HG03457 (cell line): ENCODE data around the gene ECSIT.
"Not testable (repeated sequence)": the region's sequence is repeated elsewhere in the genome, so short reads cannot be mapped to it uniquely, and the experiment has no call there.

Source experiments
- ATAC-seq: cut with Tn5 transposase; IDR thresholded peaks from one replicate; pipeline ENCODE4 v1.9.1; 2021; ENCODE audit warnings: moderate number of reproducible peaks; ENCODE audit not compliant: unreplicated experiment

Gene ECSIT, protein sequence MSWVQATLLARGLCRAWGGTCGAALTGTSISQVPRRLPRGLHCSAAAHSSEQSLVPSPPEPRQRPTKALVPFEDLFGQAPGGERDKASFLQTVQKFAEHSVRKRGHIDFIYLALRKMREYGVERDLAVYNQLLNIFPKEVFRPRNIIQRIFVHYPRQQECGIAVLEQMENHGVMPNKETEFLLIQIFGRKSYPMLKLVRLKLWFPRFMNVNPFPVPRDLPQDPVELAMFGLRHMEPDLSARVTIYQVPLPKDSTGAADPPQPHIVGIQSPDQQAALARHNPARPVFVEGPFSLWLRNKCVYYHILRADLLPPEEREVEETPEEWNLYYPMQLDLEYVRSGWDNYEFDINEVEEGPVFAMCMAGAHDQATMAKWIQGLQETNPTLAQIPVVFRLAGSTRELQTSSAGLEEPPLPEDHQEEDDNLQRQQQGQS

DNA sequence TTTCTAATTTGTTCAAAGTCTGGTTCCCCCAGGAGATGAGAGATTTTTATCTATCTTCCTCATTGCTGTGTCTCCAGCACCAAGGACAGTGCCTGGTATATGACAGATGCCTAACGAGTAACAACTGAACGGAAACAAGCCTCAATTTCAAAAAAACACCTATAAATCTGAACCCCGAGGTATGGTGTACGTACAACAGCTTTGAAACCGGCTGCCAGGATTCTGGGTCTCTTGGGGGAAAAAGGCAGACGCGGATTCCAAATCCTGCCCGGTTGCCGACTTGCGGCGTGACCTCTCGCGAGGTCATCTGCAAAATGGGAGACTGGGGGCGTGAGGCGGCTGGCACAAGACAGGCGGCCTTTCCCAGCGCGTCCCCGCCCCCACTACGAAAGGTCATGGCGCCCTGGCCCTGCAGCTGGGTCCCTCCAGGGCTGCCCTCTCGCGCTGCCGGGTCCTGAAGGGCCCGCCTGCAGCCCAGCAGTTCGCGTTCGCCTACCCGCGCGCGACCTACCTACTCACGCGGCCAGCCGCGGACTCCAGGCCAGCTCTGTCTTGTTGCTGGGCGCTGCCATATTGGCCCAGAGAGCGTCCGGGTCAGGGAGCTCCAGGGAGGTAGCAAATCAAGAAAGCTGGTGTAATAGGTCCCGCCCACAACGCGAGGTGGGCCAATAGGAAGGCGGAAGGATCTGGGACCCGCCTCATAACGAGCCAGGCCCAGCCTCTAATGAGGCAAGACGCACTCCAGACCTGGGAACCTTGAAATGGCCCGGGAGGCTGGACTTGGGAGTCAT, at the start of gene ECSIT:
Gene ECSIT, minus strand, starts transcription at position 584 of the 791 bp plus-strand sequence. CDS start 9,964 bp downstream, outside the sequence.
- ATAC-seq = peak; percentile 83

DNA sequence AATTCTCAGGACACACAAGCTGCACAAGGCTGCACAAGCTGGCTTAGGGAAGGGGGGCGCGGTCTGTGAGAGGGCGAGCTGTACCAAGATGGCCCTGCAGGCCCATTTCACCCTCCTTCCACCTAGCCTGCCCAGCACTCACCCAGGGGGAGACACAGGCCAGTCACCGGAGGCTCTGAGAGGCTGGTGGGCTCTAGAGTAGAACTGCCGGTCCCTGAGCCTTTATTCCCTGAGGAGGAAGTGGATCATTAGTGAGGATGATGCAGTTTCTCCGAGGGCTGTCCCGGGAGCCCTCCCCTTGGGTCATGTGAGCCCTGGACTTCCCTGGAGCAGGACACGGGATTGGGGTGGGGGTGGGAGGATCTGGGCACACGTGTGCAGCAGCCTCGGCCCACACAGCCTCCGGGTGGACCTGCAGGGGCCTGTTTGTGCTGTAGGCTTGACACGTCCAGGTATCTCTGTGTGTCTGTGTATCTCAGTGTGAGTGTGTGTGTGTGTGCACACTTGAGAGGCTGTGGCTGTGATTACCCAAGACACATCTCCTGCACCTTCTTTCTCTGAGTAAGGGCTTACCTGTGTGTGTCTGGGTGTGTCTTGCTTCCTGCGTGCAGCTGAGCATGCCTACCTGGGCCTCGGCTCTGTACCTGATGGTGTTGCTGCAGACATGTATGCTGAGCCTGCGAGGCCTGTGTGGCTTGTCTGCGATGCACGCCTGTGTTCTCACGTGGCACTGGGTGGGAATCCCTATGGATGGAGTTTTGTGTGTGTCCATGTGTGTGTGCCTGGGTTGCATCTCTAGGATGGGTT, 48.7 kb upstream of the ECSIT start, which contains the start of gene ACP5:
Gene ACP5, minus strand, starts transcription at position 195 of the 807 bp plus-strand sequence. CDS start 328 bp downstream, outside the sequence.
- no peak for ATAC-seq

DNA sequence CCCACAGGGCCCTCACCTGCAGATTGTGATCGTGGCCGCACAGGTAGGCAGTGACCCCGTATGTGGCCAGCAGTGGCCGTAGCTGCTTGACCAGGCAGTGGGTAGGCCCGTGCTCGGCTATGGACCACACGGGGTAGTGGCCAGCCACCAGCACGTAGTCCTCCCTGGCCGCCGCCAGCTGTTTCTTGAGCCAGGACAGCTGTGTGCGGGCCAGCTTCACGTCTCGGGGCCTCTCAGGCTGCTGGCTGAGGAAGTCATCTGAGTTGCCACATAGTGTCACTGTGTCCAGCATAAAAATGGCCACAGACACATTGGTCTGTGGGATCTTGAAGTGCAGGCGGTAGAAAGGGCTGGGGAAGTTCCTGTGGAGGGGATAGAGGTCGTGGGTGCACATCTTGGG, 47.3 kb upstream of the ECSIT start:
- ATAC-seq = no peak

DNA sequence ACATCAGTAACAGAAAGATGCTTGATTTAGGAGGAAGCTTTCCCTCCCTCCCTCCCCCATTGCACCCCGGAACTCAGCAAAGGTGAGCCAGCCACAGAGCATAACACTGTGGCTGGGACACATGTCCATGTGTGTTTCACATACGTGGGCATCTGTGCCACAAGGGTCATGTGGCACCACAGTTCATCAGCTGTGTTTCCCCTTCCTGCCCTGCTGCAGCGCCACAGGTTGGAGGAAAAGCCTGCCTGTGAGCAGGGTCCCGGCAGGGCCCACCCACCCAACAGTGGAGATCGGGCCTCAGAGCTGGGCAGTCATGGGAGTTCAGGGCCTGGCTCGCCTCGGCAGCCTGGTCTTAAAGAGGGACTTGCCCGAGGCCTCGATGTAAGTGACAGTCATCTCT, 45.8 kb upstream of the ECSIT start:
- no peak for ATAC-seq

DNA sequence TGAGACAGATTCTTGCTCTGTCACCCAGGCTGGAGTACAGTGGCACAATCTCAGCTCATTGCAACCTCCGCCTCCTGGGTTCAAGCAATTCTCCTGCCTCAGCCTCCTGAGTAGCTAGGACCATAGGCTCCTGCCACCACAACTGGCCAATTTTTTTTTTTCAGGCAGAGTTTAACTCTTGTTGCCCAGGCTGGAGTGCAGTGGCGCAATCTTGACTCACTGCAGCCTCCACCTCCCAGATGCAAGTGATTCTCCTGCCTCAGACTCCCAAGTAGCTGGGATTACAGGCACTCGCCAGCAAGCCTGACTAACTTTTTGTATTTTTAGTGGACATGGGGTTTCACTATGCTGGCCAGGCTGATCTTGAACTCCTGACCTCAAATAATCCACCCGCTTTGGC, 44.8 kb upstream of the ECSIT start:
- ATAC-seq = not testable (repeated sequence)

DNA sequence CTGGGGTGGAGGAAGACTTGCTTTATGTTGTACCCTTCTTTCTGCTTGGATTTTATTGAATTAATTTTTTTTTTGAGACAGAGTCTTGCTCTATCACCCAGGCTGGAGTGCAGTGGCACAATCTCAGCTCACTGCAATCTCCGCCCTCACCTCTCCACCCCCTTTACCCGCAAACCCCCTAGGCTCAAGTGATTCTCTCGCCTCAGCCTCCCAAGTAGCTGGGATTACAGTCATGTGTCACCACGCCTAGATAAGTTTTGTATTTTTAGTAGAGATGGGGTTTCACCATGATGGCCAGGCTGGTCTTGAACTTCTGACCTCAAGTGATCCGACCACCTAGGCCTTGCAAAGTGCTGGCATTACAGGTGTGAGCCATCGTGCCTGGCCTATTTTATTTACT, 44.4 kb upstream of the ECSIT start:
- ATAC-seq = not testable (repeated sequence)

DNA sequence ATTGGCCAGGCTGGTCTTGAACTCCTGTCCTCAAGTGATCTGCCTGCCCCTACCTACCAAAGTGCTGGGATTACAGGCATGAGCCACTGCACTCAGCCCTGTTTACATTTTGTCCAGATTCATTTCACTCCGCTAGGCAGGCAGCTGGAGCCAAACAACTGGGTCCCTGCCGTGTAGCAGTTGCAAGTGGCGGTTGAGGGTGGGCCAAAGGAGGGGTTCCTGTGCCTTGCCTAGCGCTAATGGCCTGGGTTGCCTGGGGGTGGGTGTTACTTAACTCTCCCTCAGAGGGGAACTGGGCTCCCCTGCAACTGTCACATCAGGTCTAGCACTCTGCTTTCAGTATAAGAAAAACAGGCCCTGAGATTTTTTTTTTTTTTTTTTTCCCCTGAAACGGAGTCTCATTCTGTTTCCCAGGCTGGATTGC, 41.1 kb upstream of the ECSIT start:
- no peak for ATAC-seq

DNA sequence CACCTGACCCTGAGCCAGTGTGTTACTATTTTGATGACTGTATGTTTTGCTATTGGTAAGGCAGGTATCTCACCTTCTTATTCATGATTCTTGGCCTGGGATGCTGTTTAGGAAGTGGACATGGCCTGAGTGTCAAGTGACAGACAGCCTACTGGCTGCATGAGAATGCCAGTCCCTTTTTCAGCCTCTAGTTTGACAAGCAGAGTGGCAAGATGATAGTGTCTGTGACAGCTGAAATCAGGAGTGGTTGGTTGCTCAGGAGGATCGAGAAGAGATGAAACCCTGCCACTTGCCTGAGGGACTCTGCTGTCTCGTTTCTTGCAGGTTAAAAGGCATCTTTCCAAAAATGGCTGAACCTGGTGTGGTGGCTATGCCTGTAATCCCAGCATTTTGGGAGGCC, 37.2 kb upstream of the ECSIT start:
- ATAC-seq = no peak

DNA sequence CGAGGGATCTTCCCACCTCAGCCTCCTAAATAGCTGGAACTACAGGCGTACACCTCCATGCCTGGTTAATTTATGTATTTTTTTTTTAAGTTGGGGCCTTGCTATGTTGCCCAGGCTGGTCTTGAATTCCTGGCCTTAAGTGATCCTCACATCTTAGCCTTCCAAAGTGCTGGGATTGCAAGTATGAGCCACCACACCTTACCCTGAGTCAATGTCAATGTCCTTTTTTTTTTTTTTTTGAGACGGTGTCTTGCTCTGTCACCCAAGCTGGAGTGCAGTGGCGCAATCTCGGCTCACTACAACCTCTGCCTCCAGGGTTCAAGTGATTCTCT, 36.7 kb upstream of the ECSIT start:
- not testable (repeated sequence) for ATAC-seq

DNA sequence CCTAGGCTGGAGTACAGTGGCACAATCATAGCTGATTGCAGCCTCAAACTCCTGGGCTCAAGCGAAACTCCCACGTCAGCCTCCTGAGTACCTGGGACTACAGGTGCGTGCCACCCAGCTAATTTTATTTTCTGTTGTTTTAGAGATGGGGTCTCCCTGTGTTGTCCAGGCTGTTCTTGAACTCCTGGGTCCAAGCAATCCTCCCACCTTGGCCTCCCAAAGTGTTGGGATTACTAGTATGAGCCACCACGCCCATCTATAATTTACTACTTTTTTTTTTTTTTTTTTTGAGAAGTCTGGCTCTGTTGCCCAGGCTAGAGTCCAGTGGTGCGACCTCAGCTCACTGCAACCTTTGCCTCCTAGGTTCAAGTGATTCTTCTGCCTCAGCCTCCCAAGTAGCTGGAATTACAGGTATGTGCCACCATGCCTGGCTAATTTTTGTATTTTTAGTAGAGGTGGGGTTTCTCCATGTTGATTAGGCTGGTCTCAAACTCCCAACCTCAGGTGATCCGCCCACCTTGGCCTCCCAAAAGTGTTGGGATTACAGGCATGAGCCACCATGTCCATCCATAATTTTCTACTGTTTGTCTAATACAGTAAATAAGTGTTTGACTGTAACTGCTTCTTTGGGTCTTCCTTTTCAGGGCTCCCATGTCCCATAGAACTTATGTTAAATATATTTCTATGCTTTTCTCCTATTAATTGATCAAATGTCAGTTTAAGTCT, 35.3 kb upstream of the ECSIT start:
- not testable (repeated sequence) for ATAC-seq

DNA sequence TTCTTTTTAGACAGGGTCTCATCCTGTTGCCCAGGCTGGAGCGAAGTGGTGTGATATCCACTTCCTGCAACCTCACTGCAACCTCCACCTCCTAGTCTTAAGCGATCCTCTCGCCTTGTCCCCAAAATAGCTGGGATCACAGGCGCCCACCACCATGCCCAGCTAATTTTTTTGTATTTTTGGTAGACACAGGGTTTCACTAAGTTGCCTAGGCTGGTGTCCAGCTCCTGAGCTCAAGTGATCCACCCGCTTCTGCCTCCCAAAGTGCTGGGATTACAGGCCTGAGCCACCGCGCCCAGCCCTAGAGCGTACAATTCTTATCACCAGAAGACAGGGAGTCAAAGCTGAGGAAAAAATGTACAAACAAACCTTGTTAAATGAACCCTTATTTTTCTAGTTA, 34.6 kb upstream of the ECSIT start:
- ATAC-seq = no peak

DNA sequence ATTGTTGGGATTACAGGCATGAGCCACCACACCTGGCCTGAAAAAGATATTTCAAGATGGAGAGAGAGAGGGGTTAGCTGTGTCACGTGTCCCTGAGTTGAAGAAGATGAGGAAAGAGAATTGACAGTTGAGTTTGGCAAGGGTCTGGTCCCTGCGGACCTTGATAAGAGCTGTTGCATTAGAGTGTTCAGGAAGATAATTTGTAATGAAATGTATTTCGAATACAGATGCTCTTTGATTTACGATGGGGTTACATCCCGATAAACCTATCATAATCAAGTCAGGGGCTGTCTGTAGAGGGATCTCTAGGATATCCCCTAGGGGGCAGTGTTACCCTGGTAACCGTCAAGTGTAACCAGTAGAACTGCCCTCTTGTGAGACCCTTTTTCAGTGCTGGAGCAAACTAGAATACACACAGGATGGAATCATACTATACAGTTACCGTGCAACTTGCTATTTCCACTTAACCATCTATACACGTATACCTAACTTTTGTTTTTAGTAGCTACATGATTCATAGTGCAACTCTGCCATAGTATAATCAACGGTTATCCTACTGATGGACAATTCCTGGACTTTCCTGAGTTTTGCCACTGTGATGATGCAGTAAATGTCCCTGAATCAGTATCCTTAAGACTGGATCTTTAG, 31.6 kb upstream of the ECSIT start:
- no peak for ATAC-seq

DNA sequence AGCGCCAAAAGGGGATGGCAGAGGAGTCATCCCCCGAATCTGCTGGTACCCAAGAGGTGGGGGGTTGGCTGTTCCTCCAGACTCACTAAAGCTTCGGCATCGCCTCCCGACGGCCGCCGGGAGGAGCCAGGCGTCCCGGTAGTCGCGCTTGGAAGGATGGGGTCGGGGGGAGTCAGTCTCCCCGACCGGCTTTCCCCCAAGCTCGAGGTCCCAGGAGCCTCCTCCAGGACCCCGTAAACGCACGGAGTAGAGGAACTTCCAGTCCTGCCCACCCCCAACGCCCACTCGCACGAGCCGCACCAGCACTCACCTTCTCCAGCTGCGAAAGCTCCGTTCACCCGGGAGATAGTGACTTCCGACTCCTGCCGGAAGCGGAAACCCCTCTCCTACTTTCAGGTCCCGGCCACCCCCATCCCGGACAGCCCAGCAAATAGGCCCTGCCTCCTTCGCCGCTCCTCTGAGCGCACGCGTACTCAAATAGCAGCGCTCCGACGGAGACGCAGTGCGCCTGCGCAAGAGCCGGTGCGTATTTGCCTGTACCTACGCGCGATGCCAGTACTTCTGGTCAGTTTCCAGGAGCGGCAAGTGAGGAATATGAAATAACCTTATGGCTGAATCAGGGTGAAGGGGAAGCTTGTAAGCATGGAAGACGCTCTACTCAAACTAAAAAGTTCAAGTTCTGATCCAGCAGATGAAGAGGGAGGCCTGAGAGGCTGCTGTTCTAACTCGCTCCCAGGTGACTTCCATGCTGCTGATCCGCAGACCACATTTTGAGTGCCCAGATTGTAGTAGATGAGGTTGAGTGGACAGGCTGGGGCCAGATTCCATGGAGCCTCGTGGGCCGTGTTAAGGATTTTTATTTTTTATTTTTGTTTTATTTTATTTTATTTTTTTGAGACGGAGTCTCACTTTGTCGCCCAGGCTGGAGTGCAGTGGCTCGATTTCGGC, 30.2 kb upstream of the ECSIT start, which contains the start of gene ELOF1:
Gene ELOF1, minus strand, starts transcription at position 350 of the 948 bp plus-strand sequence. CDS start 4,883 bp downstream, outside the sequence.
- ATAC-seq = peak; percentile 51

DNA sequence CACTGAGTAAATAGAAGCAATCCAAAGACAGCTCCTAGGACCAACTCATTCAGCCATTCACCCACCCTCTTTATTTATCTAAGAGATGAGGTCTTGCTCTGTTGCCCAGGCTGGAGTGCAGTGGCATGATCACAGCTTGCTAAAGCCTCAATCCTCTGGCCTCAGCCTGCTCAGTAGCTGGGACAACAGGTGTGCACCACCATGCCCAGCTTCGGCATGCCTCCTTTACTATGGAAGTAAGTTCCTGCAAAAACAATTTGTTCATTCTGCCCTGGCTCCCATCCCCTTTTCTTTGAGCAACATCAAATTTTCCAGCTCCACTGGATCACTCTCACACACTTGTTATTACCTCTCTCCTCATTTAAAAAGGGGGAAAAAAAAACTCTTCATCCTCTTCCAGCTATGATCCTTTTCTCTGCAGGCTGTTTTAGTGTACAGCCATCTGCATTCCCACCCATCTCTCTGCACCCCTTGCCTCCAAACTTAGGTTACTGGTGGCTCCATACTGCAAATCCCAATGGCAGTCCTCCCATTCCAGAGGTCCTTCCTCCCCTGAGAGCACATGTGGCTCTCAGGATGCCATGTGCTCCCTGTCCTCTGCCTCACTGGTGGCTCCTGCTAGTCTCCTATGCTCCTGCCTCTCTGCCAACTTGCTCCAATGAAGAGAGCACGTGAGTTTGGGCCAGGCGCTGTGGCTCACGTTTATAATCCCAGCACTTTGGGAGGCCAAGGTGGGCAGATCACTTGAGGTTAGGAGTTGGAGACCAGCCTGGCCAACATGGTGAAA, 27.9 kb upstream of the ECSIT start:
- no peak for ATAC-seq

DNA sequence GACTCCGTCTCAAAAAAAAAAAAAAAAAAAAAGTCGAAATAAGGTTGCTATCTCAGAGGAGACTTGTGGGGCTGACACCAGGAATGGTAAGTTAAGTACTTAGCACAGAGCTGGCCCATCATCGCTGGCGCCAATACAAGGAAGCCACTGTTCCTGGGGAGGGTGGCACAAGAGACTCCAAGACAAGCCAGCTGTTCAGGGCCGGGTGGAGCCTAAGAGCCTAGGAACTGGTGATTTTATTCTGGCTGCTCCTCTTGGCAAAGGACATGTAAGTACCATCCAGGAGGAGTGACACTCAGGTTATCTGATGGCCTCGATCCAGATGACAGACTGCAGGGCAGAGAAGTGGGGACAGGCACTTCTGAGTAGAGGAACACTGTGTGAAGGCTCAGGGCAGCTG, 26.3 kb upstream of the ECSIT start:
- ATAC-seq = no peak

DNA sequence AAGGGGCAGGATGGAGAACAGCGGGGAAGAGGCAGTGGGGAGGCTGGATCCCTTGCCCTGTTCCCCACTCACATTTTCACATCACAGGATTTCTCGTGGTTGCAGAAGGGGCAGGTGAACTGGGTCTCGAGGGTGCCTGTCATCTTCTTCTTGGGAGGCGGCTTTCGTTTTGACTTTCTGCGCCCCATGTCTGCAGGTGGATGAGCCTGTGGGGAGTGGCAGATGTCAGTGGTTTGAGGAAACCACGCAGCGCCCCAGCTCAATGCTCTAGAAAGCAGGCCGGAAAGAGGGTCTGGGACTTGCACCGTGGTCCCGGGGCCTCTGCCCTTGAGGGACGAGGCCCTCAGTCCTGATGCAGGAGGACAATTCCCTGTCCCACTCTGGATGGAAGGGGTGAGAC, 25.2 kb upstream of the ECSIT start:
- ATAC-seq = no peak

DNA sequence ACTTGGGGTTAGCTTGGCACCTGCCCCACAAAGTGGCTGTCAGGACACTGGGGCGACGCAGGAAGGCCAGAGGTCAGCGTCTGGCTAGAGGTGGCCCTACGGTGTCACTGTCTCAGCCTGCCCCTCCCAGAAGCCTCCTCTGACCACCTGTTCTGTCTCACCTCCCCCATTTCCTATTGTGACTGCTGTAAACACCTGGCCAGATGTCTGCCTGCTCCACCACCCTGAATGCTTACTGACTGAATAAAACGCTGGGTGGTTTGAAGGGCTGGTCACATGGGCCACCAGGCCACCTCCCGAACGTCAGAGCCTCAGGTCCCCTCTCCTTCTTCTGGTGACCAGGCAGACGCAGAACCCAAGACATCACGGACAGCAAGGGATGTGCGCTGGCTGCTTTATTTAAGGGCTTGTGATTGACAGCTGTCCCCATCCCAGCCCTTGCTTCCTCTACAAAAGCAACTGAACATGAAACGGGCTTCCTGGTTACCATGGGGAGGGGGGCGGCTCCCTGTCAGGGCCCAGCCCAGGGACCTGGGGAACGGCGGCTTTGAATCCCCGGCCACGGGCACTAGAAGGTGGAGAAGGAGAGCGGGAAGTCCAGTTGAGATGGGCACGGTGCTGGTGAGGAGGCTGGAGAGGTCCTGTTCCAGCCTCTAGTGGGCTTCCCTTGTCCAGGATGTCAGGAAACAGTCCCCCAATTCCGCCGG, 23.9 kb upstream of the ECSIT start:
- no peak for ATAC-seq
